Neutrophil (primary cell): ENCODE measurements around the gene WNT3A.

Experiments used
- H3K27ac ChIP-seq: fragments of 200-600 bp; sonication (generic); 2 replicates; pipeline ENCODE4 v1.5.1; 2016; ENCODE audit warnings: mild to moderate bottlenecking, moderate library complexity
- H3K27me3 ChIP-seq: fragments of 200-600 bp; sonication (generic); 2 replicates; pipeline ENCODE4 v1.6.0; 2016; ENCODE audit warnings: mild to moderate bottlenecking
- H3K36me3 ChIP-seq: fragments of 200-600 bp; sonication (generic); 2 replicates; pipeline ENCODE4 v1.5.1; 2017
- H3K4me1 ChIP-seq, 2 experiments: fragments of 200-600 bp in 1 of 2; sonication (generic) in 1 of 2; 1 replicate in 1 of 2; 2 replicates in 1 of 2; pipeline versions ENCODE4 v1.5.1 to v1.6.1; 2013 to 2016; ENCODE audit warnings: low read depth in 1 of 2, low read length in 1 of 2, mild to moderate bottlenecking in 1 of 2, moderate library complexity in 1 of 2; ENCODE audit not compliant: control insufficient read depth in 1 of 2, insufficient read depth in 1 of 2
- H3K4me3 ChIP-seq, 2 experiments: fragments of 200-600 bp in 1 of 2; sonication (generic) in 1 of 2; 1 replicate in 1 of 2; 2 replicates in 1 of 2; pipeline ENCODE4 v1.5.1; 2013 to 2016; ENCODE audit warnings: low read depth in 1 of 2, low read length in 1 of 2, mild to moderate bottlenecking in 1 of 2, moderate library complexity in 1 of 2
- H3K9me3 ChIP-seq: fragments of 200-600 bp; sonication (generic); 2 replicates; pipeline ENCODE4 v1.5.1; 2016
- CTCF ChIP-seq: fragments of 200-600 bp; sonication (generic); IDR thresholded peaks from 2 replicates; pipeline ENCODE4 v1.5.1; 2016; ENCODE audit warnings: antibody characterized with exemption

WNT3A gene

GRCh38 chr1:228013131-228013934 is 6.5 kb downstream of the WNT3A start:
- H3K4me3 ChIP-seq: no peak overlapping the region

GRCh38 chr1:228013935-228014930 is 7.4 kb downstream of the WNT3A start:
- no peaks in the 10 kb centered on the region for H3K4me1 ChIP-seq
- H3K27me3 ChIP-seq: peaks cover 56% of the 10 kb centered on the region
- no peaks in the 10 kb centered on the region for H3K36me3 ChIP-seq
- no peak for TF ChIP-seq CTCF
- H3K4me3 ChIP-seq: no peak overlapping the region
- H3K27ac ChIP-seq: no peak overlapping the region
- no peaks in the 10 kb centered on the region for H3K9me3 ChIP-seq

More at GRCh38 chr1:228013131-228013934, 6.5 kb downstream of the WNT3A start:
- H3K36me3 ChIP-seq: no peaks in the 10 kb centered on the region
- H3K27me3 ChIP-seq: peaks cover 65% of the 10 kb centered on the region
- H3K9me3 ChIP-seq: no peaks in the 10 kb centered on the region
- no peaks in the 10 kb centered on the region for H3K4me1 ChIP-seq
- no peak overlapping the region for H3K27ac ChIP-seq
- TF ChIP-seq CTCF: no peak

GRCh38 chr1:228015276-228016180 is 8.7 kb downstream of the WNT3A start:
- Histone ChIP-seq H3K9me3 (no peaks in the 10 kb centered on the region), H3K27me3 (peaks cover 43% of the 10 kb centered on the region)

GRCh38 chr1:228016181-228016510 is 9.3 kb downstream of the WNT3A start:
- Histone ChIP-seq H3K4me1 (no peaks in the 10 kb centered on the region), H3K36me3 (no peaks in the 10 kb centered on the region), H3K27ac (no peak overlapping the region), H3K27me3 (peaks cover 36% of the 10 kb centered on the region), H3K9me3 (no peaks in the 10 kb centered on the region), H3K4me3 (no peak overlapping the region)
- no peak for TF ChIP-seq CTCF

More at GRCh38 chr1:228015276-228016180, 8.7 kb downstream of the WNT3A start:
- no peaks in the 10 kb centered on the region for H3K4me1 ChIP-seq
- H3K36me3 ChIP-seq: no peaks in the 10 kb centered on the region
- no peak overlapping the region for H3K4me3 ChIP-seq
- no peak overlapping the region for H3K27ac ChIP-seq
- TF ChIP-seq CTCF: no peak
